GM12878 (cell line): ENCODE results near the gene SNRNP25. TPM values are rescaled to one million over a fixed set of nuclear protein-coding genes. Genes with fewer than 3 reads are reported as not detected.

ENCODE experiments used
- ATAC-seq: fragments of 200-7000 bp; cut with Tn5 transposase; 3 replicates; pipeline ENCODE4 v1.9.1; 2020; ENCODE audit warnings: mild to moderate bottlenecking, moderate library complexity
- BruUV-seq: library from RNA; stranded (reverse); fragments of 400-500 nt; replicated peaks from 2 replicates; lab custom pipeline; 2021; lab: Mats Ljungman, UMichigan
- CTCF ChIA-PET: fragments of 300-600 bp; sonication (Branson Sonifier 250); formaldehyde crosslinking; extraction: SDS; loops from one replicate; lab custom pipeline; 2021; ENCODE audit warnings: inconsistent platforms; lab: Yijun Ruan, JAX
- POLR2A ChIA-PET: fragments of 350-600 bp; formaldehyde crosslinking; extraction: SDS; loops from one replicate; lab custom pipeline; 2021; ENCODE audit warnings: inconsistent platforms; lab: Charles Lee
- RAD21 ChIA-PET: fragments of 300-600 bp; sonication (Branson Sonifier 250); formaldehyde crosslinking; loops from one replicate; lab custom pipeline; 2023; ENCODE audit warnings: antibody characterized with exemption; ENCODE audit not compliant: unreplicated experiment; lab: Charles Lee
- SMC1A ChIA-PET: fragments of 300-600 bp; sonication (Branson Sonifier 250); formaldehyde crosslinking; loops from one replicate; lab custom pipeline; 2023; ENCODE audit not compliant: unreplicated experiment, uncharacterized antibody; lab: Charles Lee
- DNase-seq: peaks from one replicate; pipeline ENCODE4 v3.0.0-alpha.2; 2011; ENCODE audit warnings: low read depth, low spot score
- FAIRE-seq: peaks from 3 replicates; lab custom pipeline; 2011; peaks lifted over from hg19 to GRCh38; lab: Jason Lieb, UNC
- H2AFZ ChIP-seq: 2 replicates; pipeline ENCODE4 v1.6.0; 2011; ENCODE audit warnings: low read depth, low read length, control low read depth; ENCODE audit not compliant: control insufficient read depth
- H3K27ac ChIP-seq: 2 replicates; pipeline ENCODE4 v1.5.1; 2011; ENCODE audit warnings: control low read depth; ENCODE audit not compliant: control insufficient read depth, insufficient read depth
- H3K27me3 ChIP-seq, 2 experiments: replicated peaks in 1 of 2; 2 replicates each; pipeline versions ENCODE4 v1.6.0 to v1.6.1; 2011; ENCODE audit warnings: low read length in 1 of 2; ENCODE audit not compliant: control insufficient read depth in 2 of 2, insufficient read depth in 2 of 2
- H3K36me3 ChIP-seq, 2 experiments: 2 replicates each; pipeline ENCODE4 v1.5.1; 2011; ENCODE audit warnings: low read length in 1 of 2; ENCODE audit not compliant: control insufficient read depth in 2 of 2, insufficient read depth in 2 of 2
- H3K4me1 ChIP-seq: 2 replicates; pipeline ENCODE4 v1.6.1; 2011; ENCODE audit warnings: mild to moderate bottlenecking, low read length, moderate library complexity, mixed read lengths; ENCODE audit not compliant: control insufficient read depth, insufficient read depth
- H3K4me2 ChIP-seq: 2 replicates; pipeline ENCODE4 v1.6.0; 2011; ENCODE audit warnings: control low read depth; ENCODE audit not compliant: control insufficient read depth, insufficient read depth
- H3K4me3 ChIP-seq: fragments of 200-600 bp; sonication (generic); 2 replicates; pipeline ENCODE4 v1.5.1; 2016
- H3K79me2 ChIP-seq: 2 replicates; pipeline ENCODE4 v1.6.0; 2011; ENCODE audit warnings: low read length; ENCODE audit not compliant: control insufficient read depth, insufficient read depth
- H3K9ac ChIP-seq: 2 replicates; pipeline ENCODE4 v1.8.0; 2011; ENCODE audit warnings: low read length, control low read depth, mixed read lengths; ENCODE audit not compliant: control insufficient read depth, insufficient read depth
- H3K9me3 ChIP-seq: replicated peaks from 3 replicates; pipeline ENCODE4 v1.5.1; 2011; ENCODE audit warnings: mild to moderate bottlenecking, low read length; ENCODE audit not compliant: control insufficient read depth, insufficient read depth
- H4K20me1 ChIP-seq: 2 replicates; pipeline ENCODE4 v1.6.0; 2011; ENCODE audit not compliant: control insufficient read depth, insufficient read depth
- CBX5 ChIP-seq: sonication (generic); IDR thresholded peaks from 2 replicates; pipeline ENCODE4 v1.6.1; 2016; ENCODE audit warnings: low read depth, moderate library complexity, mild to moderate bottlenecking, inconsistent platforms
- E4F1 ChIP-seq: fragments of 450-650 bp; IDR thresholded peaks from 2 replicates; pipeline ENCODE4 v1.6.1; 2018; ENCODE audit warnings: borderline replicate concordance, mild to moderate bottlenecking; ENCODE audit not compliant: partially characterized antibody
- FOXM1 ChIP-seq: IDR thresholded peaks from 2 replicates; pipeline ENCODE4 v1.6.1; 2012; ENCODE audit warnings: low read depth, mild to moderate bottlenecking, inconsistent platforms, low read length, moderate library complexity
- IRF4 ChIP-seq: IDR thresholded peaks from 2 replicates; pipeline ENCODE4 v1.6.1; 2011; ENCODE audit warnings: low read depth, low read length
- KLF5 ChIP-seq: fragments of 450-650 bp; IDR thresholded peaks from 2 replicates; pipeline ENCODE4 v1.6.1; 2014; ENCODE audit warnings: mild to moderate bottlenecking; ENCODE audit not compliant: partially characterized antibody
- LARP7 ChIP-seq: fragments of 450-650 bp; IDR thresholded peaks from 2 replicates; pipeline ENCODE4 v1.6.1; 2017; ENCODE audit warnings: mild to moderate bottlenecking
- NKRF ChIP-seq: fragments of 450-650 bp; conservative IDR thresholded peaks from 2 replicates; pipeline ENCODE4 v1.6.1; 2017; ENCODE audit warnings: mild to moderate bottlenecking, moderate library complexity
- POLR2AphosphoS2 ChIP-seq: IDR thresholded peaks from 2 replicates; pipeline ENCODE4 v1.6.1; 2011; ENCODE audit warnings: low read depth, mild to moderate bottlenecking, low read length, improper control_type of control experiment, moderate library complexity
- PRDM15 ChIP-seq: fragments of 450-650 bp; formaldehyde crosslinking; IDR thresholded peaks from 2 replicates; pipeline ENCODE4 v1.4.0; 2020; ENCODE audit warnings: mild to moderate bottlenecking, moderate library complexity
- RAD51 ChIP-seq: fragments of 450-650 bp; IDR thresholded peaks from 2 replicates; pipeline ENCODE4 v1.6.1; 2016; ENCODE audit warnings: moderate library complexity, mild to moderate bottlenecking, inconsistent platforms
- RFX5 ChIP-seq: IDR thresholded peaks from 2 replicates; pipeline ENCODE4 v1.6.1; 2011; ENCODE audit warnings: low read depth, low read length, improper control_type of control experiment
- SP1 ChIP-seq: IDR thresholded peaks from one replicate; pipeline ENCODE4 v1.6.1; 2011; ENCODE audit warnings: low read depth, low read length
- ZBTB33 ChIP-seq: fragments of 450-650 bp; IDR thresholded peaks from 2 replicates; pipeline ENCODE4 v1.6.1; 2017; ENCODE audit warnings: mild to moderate bottlenecking
- WGBS: methylation state at CpG from one replicate; pipeline ENCODE4 v1.1.6; 2016; ENCODE audit warnings: low lambda C conversion rate; ENCODE audit not compliant: insufficient replicate concordance, insufficient coverage; ENCODE audit errors: missing lambda C conversion rate; 5-methylcytosine and 5-hydroxymethylcytosine counted together
- in situ Hi-C: fragments of 300-500 bp; cut with MboI; formaldehyde crosslinking; loops from 9 replicates; pipeline ENCODE4 v1.14.3; 2018; ENCODE audit warnings: mixed read lengths
- intact Hi-C: fragments of 100-400 bp; cut with micrococcal nuclease; formaldehyde crosslinking; loops from one replicate; pipeline ENCODE4 v1.14.2; 2022; ENCODE audit not compliant: unreplicated experiment
- polyA plus RNA-seq, 11 experiments: library from polyadenylated mRNA; depleted of rRNA in 4 of 11; unstranded in 6 of 11; stranded (reverse) in 5 of 11; fragments of >200 nt; fragmentation: Nextera tagmentation in 4 of 11; fragmentation: Illumina TruSeq in 1 of 11; extraction: Ambion mirVana in 4 of 11; extraction: Trizol in 1 of 11; gene quantifications; 1 replicate in 1 of 11; 2 replicates in 10 of 11; pipeline versions ENCODE4 v1.2.1 to v1.2.3, GENCODE V29; 2011 to 2016; ENCODE audit warnings: inconsistent platforms in 2 of 11, missing spikeins in 2 of 11, low read depth in 1 of 11
- total RNA-seq, 4 experiments: library from RNA; depleted of rRNA in 3 of 4; stranded (reverse); fragments of >200 nt in 3 of 4; fragmentation: Illumina TruSeq in 1 of 4; extraction: Trizol in 1 of 4; gene quantifications; 2 replicates each; pipeline versions ENCODE4 v1.2.1 to v1.2.3, GENCODE V29; 2013 to 2021

SNRNP25 gene
- total and polyA plus RNA-seq, 10 of the 15 experiments (the other 5 are each of a cell fraction or from before 2014, with no cell fraction given), result 40.9 to 138 (median 67.2) TPM

- intact Hi-C loops, result no loop called here
- H3K27me3 ChIP-seq, result no peaks in the 10 kb centered on the region
- H4K20me1 ChIP-seq, result no peaks in the 10 kb centered on the region
- 94% methylated on average over 16 of the region's 17 CpGs for WGBS
- no peaks in the 10 kb centered on the region for H3K9me3 ChIP-seq
- no peak overlapping the region for H3K4me3 ChIP-seq
- ChIA-PET CTCF (interaction anchor here (1.0 to 4.0 kb wide), 2 partner anchors 8 to 40 kb away, joined by 3 to 16 read pairs; no protein-coding TSS in a partner anchor), SMC1A (interaction anchor here (0.9 kb wide), 1 partner anchor 41 kb away, joined by 3 read pairs; no protein-coding TSS in a partner anchor), RAD21 (interaction anchor here (0.9 kb wide), 1 partner anchor 9 kb away, joined by 3 read pairs; no protein-coding TSS in a partner anchor), POLR2A (interaction anchor here (0.5 kb wide), 1 partner anchor 69 kb away, joined by 7 read pairs; no protein-coding TSS in a partner anchor)
- H3K4me1 ChIP-seq, result no peaks in the 10 kb centered on the region
- no TSS peak for BruUV-seq
- H3K79me2 ChIP-seq, result peaks cover 31% of the 10 kb centered on the region
- ATAC-seq (no peak), FAIRE-seq (no peak), DNase-seq (no peak)
- peaks cover 6% of the 10 kb centered on the region in 2 experiments for H3K36me3 ChIP-seq
- no peak overlapping the region for H3K27ac ChIP-seq
- in situ Hi-C loops, result no loop called here
- no peak overlapping the region for H3K9ac ChIP-seq
- H2AFZ ChIP-seq, result no peak overlapping the region
- H3K4me2 ChIP-seq, result no peak overlapping the region
- no peak for TF ChIP-seq E4F1
- TF ChIP-seq RAD51, result no peak
- TF ChIP-seq SP1, result no peak
- no peak for TF ChIP-seq FOXM1
- no peak for TF ChIP-seq ZBTB33
- TF ChIP-seq PRDM15 (CRISPR knock-in tag), result no peak
- no peak for TF ChIP-seq KLF5
- no peak for TF ChIP-seq IRF4
- no peak for TF ChIP-seq CBX5
- TF ChIP-seq LARP7, result no peak
- no peak for TF ChIP-seq RFX5
- no peak for TF ChIP-seq NKRF
- TF ChIP-seq POLR2AphosphoS2, result no peak
These were observed 2.8 kb downstream of the SNRNP25 start for GRCh38 chr16:56231-56927.
